Muscle of back (tissue), 11 donors: ENCODE data around the gene KLF5. TPM values are rescaled to one million over a fixed set of nuclear protein-coding genes. Genes with fewer than 3 reads are reported as not detected.

Source experiments
- DNase-seq, 3 donors: peaks; one replicate each; pipeline versions ENCODE4 v3.0.0 to v3.0.0-alpha.2; 2013
- polyA plus RNA-seq, 10 donors: library from polyadenylated mRNA; unstranded; fragments of 120-200 nt; gene quantifications; one replicate each; pipeline ENCODE4 v1.2.1, GENCODE V29; 2013; ENCODE audit not compliant: insufficient read length in 10 of 10

The KLF5 gene
- polyA plus RNA-seq, 10 donors: 25.9 to 84.5 (median 32.7) TPM

DNA sequence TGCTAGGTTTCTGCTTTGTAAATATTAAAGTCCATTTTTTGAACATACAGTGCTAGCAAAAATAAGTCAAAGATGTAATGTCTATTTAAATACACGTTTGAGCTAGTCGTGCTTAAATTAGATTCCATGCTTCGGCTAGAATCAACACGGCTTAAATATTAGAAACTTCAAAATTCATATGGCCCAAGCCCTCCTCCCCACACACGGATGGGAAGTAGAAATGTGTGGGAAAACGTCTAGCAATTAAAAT lies 816 bp upstream of the KLF5 start:
- no peak for DNase-seq

DNA sequence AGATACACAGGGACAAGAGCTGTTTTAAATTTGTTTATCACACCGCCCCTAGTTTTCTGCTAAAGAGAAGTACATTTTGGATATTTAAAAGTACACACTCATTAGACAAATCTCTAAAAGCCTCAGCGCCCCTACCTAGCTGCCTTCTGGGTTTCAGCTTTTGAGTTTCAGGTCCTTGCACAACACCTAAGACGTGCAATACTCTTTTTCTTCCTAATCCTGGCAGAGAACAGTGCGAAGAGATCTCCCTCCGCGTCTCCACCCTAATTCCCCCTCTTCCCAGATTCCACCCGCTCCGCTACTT lies 421 bp upstream of the KLF5 start:
- DNase-seq: no peak

DNA sequence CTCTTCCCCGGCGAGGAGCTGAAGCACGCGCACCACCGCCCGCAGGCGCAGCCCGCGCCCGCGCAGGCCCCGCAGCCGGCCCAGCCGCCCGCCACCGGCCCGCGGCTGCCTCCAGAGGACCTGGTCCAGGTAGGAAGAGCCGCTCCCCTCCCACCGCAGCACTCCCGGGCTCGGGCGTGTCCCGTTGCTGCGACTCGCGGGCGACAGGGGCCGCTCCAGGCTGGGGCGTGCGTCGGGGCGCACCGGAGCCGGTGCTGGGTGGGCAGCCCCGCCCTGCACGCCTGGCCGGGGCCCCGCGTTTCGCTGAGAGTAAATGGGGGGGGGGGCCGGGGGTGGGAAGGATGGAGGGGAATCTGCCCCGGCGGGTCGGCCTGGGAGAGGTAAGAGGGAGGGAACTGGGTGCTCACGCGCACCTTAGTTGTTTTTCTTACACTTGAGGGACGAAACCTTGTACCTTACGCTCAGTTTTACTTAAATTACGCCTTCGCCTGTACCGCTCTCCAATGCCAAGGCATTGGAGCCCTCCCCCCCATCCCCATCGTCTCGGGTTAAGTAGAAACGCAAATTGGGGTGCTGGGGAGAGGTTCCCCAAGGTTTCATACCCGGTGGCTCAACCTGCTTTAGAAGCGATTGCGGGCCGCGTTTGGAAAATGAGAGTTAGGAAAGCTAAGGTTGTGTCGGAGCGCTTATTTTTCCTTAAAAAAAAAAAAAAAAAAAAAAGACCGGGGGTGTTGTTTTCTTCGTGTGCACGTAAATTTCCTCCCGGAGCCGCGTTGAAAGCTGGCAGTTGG lies 850 bp downstream of the KLF5 start:
- DNase-seq: peak; percentile 42 to 82 (median 55)

DNA sequence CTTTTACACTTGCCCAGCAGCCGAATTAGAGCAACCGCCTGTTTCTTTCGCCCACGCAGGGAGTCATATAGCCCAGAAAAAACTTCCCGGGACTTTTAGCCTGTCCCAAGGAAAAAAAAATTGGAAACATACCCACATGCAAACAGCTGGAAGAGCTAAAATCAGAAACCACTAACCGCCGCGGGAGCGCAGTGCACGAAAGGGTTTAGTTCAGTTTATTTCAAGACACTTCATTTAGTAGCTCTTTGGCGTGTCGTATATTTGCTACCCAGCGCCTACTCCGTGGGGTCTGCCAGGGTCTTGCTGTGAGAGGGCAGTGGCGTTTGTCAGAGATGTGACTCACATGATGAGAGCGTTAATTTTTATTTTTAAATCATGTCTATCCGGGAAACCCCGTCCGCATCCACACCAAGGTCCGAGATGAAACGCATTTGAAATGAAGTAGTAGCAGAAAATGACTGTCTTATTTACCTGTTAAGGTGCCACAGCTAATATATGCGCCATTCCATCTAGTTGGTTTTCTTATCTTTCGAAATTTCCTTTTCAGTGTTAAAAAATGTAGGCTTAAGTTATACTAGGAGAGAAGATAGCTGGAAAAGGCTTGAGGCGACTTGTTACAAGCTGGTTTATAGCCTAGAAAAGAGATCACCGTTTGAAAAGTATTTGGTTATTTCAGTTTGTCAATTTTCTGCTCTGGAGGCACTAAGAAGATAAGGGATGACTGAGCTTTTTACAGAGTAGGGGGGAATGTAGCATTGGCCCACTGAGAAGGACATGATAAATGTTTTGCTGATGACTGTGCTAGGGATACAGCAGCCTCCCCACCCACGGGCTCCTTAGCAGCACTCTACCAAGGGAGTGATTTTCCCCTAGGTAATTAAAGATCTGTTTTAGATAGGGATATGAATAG lies 1.7 kb downstream of the KLF5 start:
- peak; percentile 68 to 85 (median 73) for DNase-seq

DNA sequence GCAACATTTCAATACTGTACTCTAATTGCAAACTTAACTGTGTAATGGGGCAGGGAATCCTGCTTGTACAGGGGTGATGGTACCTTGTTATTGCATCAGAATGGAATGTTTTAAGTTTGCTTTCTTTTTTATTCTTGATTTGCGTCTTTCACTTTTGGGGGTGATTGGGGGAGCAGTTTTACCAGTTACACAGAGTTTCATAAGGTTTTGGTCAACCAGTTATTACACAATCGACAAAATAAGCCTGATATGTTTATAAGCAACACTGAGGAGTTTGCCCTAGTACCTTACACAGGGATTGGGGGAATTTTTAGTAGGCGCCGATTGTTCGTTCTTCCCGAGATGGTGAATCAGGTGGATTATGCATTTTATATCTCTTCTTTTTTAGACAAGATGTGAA lies 2.7 kb downstream of the KLF5 start:
- no peak for DNase-seq

DNA sequence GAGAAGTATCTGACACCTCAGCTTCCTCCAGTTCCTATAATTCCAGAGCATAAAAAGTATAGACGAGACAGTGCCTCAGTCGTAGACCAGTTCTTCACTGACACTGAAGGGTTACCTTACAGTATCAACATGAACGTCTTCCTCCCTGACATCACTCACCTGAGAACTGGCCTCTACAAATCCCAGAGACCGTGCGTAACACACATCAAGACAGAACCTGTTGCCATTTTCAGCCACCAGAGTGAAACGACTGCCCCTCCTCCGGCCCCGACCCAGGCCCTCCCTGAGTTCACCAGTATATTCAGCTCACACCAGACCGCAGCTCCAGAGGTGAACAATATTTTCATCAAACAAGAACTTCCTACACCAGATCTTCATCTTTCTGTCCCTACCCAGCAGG lies 3.1 kb downstream of the KLF5 start:
- no peak for DNase-seq

DNA sequence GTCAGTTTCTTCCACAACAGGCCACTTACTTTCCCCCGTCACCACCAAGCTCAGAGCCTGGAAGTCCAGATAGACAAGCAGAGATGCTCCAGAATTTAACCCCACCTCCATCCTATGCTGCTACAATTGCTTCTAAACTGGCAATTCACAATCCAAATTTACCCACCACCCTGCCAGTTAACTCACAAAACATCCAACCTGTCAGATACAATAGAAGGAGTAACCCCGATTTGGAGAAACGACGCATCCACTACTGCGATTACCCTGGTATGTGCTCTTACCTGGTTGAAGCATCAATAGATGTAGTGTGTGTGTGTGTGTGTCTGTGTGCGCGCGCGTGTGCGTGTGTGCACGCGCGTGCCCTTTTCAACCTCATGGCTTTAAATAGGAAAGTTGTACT lies 3.7 kb downstream of the KLF5 start:
- DNase-seq: no peak

DNA sequence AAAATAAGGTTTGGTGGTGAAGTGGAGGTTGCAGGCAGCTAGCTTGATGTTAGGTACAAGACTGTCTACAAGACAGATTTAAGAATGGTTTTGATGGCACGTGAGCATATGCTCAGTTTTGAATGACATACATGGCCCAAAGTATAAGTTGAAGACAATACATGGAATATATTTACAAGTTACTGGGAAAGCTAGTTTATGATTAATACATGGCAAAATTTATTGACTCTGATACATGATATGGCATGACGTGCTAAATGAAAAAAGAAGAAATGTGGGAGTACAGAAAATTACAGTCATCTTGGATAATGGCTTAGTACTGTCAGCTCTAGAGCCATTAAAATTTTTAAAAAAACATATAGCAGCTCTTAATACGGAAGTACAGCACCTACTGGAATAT lies 4.4 kb downstream of the KLF5 start:
- DNase-seq: no peak

DNA sequence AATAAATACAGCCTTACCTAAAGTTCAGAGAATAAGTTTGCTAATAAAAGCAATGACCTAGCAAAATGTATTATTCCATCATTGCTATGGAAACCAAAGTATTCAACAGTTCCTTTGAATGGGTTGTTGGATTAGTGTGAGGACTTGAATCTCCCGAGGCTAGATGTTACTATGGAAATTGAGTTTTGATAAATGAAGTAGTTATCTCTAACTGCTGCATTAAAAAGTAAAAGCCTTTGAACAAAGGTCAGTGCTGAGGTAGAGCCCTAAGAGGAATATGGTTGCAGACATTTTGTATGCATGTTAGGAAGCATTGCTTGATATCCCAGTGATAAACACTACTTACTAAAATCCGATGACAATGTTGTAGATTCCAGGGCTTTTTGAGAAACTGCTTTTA lies 6.2 kb downstream of the KLF5 start:
- peak in 2 of 3 donors; percentile 15 to 27 for DNase-seq

DNA sequence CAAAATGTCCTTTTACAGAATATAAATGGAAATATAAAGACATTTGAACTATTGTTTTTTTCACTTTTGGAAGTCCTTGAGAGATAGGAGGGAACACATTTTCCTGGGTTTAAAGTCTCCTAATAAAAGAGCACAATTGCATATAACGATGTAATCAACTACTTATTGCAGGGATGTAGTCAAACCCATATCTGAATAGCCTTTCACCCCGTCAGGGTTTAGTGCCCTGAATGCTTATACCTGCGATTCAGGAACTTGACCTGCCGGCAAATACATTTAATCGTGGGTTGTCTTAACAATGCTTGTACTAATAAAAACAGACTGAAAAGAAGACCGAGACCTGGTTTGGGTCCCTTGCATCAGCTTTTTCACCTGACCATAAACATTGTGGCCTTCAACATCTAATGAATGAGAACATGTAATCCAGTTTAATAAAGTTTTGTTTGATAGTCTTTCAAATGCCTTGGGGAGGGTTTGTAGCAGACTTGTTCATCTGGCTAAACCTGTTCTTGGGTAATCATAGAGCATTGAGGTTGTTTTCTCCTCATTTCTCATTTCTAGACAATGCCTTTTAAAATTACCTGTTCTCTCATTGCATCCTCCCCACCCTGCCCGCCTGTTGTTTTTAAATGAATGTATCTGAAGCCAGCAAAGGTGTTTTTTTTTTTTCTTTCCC lies 7.0 kb downstream of the KLF5 start:
- DNase-seq: no peak

DNA sequence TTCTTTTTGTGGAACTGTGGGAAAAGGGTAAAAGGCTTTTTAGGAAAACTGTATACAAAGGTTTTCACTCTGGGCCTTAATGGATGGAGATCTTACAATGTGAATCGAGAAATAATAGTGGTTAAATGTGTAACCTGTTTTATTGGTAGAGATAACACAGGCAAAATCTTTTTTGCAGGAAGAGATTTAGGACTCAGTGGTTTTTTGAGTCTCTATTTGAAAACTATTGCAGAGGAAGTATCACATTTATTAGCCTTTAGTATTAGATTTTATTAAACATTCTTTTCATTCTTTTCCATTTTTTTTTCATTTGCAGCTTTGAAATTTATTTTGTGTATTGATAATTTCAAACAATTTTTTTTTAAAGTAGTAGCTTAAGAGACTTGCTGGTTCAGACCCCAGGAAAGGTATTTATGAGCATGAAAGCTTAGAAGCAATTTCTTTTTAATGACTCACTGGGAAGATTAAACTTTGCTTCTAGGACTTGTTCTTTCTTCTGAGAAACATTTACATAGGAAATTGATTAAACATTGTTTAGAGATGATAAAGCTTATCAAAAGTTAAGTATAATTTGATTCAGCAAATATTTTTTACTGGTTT lies 10.5 kb downstream of the KLF5 start:
- DNase-seq: no peak

DNA sequence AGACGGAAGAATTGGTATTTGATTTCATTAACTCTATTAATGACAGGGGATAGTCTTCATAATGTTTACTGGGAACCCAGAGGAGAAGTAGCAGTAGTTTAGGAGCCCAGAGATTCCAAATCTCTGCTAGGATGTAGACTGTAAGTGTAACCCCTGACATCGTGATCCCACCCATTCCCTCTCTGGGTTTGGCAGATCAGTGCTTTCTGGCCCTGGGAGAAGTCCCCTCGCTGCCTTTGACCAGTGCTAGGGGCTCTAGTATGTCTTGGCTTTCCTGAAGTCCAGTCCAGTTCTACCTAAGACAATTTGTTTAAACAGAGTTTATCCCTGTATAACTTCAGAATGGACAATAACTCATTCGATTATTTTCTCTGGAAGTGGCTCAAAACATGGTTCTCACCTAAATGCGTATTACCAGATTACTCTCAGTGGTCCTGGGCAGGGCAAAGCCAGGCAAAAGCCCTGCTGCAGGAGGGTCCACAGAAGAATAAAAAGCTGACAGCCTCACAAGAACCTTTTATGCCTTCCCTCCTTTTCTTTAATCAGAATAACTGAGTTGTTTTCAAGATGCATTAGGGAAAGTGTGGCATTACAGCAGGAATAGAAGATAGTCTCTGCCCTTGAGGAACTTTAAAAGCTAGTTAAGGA lies 11.8 kb downstream of the KLF5 start:
- no peak for DNase-seq

DNA sequence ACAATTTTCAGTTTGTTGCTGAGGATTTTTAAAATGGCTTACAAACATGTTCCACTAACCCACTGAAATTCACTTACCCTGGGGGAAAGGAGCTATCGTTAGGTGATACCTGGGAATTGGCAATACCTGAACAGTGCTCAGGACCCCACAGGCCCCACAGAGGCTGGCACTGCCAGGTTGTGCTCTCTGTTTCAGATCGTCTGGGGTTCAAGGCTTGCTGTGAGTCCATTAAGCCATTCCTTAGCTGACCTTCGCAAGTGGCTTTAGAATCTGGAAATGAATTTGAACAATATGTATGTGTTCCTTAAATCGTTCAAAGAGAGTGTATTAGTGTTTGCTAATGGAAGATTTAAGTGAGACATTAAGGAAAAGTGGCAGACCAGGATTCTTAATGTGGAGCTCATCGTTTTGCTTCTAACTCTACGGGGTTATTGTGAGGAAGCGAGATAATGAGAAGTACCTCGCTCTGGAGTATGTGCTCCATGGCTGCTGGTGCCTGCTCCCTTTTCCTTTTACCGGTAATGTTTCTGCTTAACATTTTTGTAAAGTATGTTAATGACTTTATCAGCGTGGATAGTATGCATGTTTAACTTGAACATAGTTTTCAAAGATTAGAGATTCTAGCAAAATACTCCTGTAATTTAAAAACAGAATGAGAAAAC lies 13.6 kb downstream of the KLF5 start:
- no peak for DNase-seq

DNA sequence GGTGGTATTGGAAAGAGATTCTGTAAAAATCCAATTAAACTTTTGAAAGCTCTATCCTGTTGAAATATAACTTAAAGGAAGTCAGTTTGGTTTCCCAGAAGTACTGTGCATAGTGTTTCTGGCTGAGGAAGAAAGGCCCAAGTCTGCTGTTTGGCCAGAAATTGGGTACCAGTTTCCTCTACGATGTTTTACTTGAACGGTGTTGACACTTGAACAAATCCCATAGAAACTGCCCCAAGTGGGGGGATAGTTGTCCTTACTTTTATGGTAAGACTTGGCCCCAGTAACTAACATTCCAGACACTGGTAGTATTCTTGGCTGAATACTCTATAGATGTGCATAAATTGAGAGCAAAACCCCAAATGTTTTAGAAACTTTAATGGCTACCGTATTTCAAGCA lies 14.2 kb downstream of the KLF5 start:
- no peak for DNase-seq

DNA sequence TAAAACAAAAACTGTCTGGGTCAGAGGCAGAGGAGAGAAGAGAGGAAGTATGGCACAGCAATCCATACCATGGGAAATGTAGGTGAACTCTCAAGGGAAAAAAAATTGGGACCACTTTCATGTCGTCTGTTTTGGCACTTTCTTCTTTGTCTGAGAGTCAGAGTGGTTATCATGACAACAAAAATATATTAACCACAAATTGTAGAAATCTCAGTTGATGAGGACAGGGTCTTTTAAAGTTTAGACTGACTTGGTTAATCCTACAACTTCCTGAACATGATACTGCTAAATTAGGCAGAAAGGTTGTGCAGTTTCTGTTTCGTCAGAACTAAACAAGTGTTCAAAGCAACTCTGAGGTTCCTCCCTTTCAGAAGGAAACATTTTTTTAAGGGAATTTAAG lies 15.2 kb downstream of the KLF5 start:
- DNase-seq: no peak

DNA sequence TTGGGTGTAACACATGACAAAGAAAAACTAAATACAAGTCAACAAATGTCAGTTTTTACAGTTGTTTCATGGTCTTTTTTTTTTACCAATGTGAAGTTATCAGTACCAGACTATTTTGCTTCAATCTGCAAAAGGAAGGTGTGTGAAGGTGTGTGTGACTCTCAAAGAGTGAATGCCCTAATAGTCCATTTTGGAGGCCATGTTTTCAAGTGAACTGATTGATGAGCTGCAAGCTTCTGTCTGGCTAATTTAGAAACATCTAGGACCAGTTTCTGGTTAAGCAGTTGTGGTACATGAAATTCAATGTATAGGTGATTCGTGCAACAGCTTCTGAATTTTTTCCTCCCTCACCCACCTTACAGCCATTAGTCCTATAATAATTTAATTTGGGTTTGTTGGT lies 16.1 kb downstream of the KLF5 start:
- DNase-seq: no peak

DNA sequence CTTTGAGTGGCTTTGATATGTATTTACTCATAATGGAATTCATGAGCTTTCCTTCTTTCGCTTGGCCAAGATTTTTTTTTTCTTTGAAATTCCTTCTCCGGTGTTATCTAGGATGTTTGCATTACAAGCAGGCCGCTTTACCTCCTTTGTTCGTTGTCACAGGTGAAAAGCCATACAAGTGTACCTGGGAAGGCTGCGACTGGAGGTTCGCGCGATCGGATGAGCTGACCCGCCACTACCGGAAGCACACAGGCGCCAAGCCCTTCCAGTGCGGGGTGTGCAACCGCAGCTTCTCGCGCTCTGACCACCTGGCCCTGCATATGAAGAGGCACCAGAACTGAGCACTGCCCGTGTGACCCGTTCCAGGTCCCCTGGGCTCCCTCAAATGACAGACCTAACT lies 16.7 kb downstream of the KLF5 start:
- DNase-seq: no peak

DNA sequence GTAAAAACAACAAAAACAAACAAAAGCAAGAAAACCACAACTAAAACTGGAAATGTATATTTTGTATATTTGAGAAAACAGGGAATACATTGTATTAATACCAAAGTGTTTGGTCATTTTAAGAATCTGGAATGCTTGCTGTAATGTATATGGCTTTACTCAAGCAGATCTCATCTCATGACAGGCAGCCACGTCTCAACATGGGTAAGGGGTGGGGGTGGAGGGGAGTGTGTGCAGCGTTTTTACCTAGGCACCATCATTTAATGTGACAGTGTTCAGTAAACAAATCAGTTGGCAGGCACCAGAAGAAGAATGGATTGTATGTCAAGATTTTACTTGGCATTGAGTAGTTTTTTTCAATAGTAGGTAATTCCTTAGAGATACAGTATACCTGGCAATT lies 17.1 kb downstream of the KLF5 start:
- DNase-seq: no peak

DNA sequence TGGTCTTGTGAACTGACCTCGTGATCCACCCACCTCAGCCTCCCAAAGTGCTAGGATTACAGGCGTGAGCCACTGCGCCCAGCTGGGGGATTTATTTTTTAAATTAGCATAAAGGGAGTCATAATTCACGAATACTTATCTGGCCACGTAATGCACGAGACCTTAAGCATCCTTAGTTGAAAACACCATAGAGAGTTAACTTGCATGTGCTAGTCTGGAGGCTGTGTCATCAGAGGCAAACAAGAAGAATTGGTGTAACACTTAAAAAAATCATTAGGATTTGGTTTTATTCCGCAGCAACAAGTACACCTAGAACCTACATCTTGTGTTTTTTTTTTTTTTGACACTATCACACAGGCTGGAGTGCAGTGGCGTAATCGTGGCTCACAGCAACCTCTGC lies 19.1 kb downstream of the KLF5 start:
- no peak for DNase-seq

DNA sequence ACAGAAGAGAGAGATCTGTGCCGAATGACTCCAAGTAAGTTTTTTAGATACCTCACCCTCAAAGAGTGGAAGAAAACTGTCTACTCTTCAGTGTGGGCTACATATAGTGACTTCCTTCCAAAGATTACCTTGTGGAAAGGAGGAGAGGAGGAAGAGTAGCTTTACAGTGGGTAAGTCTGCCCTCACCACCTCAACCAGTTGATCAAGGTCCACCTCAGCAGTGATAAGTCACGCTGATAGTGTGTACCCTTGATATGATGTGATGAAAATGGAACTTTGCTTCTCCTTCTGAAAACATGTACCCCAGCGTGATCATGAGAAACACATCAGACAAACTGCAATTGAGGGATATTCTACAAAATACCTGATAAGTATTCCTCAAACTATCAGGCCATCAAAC lies 20.6 kb downstream of the KLF5 start:
- no peak for DNase-seq

DNA sequence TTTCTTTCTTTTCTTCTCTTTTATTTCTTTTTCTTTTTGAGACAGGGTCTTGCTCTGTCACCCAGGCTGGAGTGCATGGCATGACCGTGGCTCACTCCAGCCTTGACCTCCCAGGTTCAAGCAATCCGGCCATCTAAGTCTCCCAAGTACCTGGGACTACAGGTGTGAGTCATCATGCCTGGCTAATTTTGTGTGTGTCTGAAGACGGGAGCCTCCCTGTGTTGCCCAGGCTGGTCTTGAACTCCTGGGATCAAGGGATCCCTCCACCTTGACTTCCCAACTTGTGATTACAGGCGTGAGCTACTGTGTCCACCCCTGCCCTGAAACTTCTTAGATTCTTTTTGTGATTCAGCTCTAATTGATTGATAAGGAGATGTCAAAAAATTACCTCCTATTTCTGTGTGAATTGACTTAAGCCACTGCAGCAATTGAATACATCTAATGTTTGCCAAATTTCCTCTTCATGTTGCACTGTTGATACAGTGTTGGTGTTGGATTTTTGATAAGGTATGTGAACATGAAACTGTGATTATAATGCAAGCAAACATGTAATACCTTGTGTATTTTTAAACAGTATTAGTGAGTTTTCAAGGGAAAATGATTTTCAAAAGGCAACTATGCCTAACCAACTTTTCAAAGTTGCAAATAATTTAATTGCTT lies 22.6 kb downstream of the KLF5 start:
- DNase-seq: no peak
